Stimulated activated naive CD8-positive, alpha-beta T cell treated with anti-CD3 and anti-CD28 coated beads, Interleukin-15, amount 100 ng/mL, for 72 hours (primary cell): ENCODE data around the gene LSM3.
"Not testable (repeated sequence)": the region's sequence is repeated elsewhere in the genome, so short reads cannot be mapped to it uniquely, and the experiment has no call there.

Source experiments
- ATAC-seq: fragments of 150-1000 bp; cut with Tn5 transposase; 2 replicates; pipeline ENCODE4 v1.10.0; 2021; ENCODE audit warnings: mild to moderate bottlenecking, moderate library complexity
- DNase-seq, 2 donors: peaks; one replicate each; pipeline ENCODE4 v3.0.0; 2021 to 2022
- H3K27ac Mint-ChIP-seq, 2 donors: one replicate each; pipeline ENCODE4 v1.8.0; 2022; ENCODE audit warnings: mild to moderate bottlenecking in 2 of 2, mixed read lengths in 2 of 2, moderate library complexity in 2 of 2
- H3K27me3 Mint-ChIP-seq: one replicate; pipeline ENCODE4 v1.8.0; 2022; ENCODE audit warnings: mixed read lengths
- H3K4me1 Mint-ChIP-seq: one replicate; pipeline ENCODE4 v1.8.0; 2022; ENCODE audit warnings: mild to moderate bottlenecking, mixed read lengths
- H3K4me3 Mint-ChIP-seq, 2 donors: one replicate each; pipeline ENCODE4 v1.8.0; 2022; ENCODE audit warnings: mild to moderate bottlenecking in 2 of 2, mixed read lengths in 2 of 2, moderate library complexity in 1 of 2
- H3K9me3 Mint-ChIP-seq, 2 donors: one replicate each; pipeline ENCODE4 v1.8.0; 2022; ENCODE audit warnings: mixed read lengths in 2 of 2

Gene LSM3

GRCh38 chr3:14212032-14212431 lies 33.4 kb downstream of the LSM3 start:
- DNase-seq (no peak), ATAC-seq (no peak)
- no peaks in the 10 kb centered on the region for H3K9me3 Mint-ChIP-seq
- no peaks in the 10 kb centered on the region for H3K4me1 Mint-ChIP-seq
- no peaks in the 10 kb centered on the region for H3K27me3 Mint-ChIP-seq
- H3K27ac Mint-ChIP-seq, result no peak overlapping the region
- H3K4me3 Mint-ChIP-seq, result no peak overlapping the region

- Mint-ChIP-seq H3K4me3 (no peak overlapping the region), H3K27ac (no peak overlapping the region), H3K4me1 (no peaks in the 10 kb centered on the region), H3K9me3 (no peaks in the 10 kb centered on the region), H3K27me3 (no peaks in the 10 kb centered on the region)
- no peak for ATAC-seq
- DNase-seq, result no peak
Measured at GRCh38 chr3:14213066-14213774, 34.6 kb downstream of the LSM3 start.

DNA sequence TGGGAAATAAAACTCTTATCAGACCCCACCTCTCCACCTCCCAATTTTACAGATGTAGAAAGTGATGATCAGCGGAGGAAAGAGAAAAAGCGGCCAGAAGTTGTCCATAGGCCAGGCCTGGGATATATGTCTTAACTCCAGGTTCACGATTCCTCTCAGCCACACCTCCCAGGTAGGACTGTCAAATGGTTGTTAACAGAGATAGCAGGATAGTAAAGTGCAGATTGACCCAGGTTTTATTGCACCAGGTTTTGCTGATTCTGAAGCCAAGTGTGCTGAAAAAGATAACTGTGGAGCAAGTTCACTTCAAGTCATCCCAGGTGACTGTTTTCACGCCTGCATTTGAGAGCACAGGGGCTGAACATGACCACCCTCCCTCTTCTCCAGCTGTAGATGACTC lies 36.1 kb downstream of the LSM3 start:
- peaks cover 0 to 2% of the 10 kb centered on the region in 2 donors for H3K9me3 Mint-ChIP-seq
- ATAC-seq, result no peak

DNA sequence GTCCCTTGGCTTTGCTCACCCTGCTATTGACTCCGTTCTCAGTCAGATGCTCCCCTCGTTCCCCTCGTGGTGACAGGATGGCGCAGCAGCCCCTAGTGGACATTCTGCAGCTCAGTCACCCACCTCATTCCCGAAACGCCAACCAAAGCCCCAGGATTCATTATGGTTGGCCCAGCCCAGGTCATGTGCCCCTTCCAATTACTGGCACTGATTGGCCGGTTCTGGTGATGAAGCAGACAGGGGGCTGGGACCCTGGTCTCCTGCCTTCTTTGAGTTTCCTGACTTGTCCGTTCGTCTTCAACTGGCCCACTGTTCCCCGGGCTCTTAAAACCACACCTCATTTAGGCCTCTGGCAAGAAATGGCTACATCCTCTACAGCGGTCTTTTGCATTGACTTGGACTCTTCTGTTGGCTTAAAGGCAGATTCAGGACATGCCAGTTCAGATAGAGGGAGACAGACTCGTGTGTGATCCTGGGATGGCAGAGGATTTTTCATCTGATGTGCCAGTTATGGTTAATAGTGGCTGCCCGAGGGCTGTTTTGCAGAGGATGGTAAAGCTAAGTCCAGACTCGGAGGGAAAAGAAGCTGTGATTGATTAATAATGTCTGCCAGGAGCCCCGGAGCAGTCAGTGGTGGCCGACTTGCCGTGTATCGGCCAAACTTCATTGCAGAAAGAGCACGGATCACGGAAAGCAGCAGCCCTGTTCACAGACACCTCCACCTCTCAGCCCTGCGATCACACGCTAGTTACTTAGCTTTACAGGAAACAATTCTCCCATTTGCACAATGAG lies 37.8 kb downstream of the LSM3 start:
- Mint-ChIP-seq H3K4me3 (peak overlapping the region in 1 of 2 donors; percentile 9), H3K9me3 (peaks cover 6 to 7% of the 10 kb centered on the region in 2 donors), H3K4me1 (no peaks in the 10 kb centered on the region), H3K27me3 (no peaks in the 10 kb centered on the region), H3K27ac (peak overlapping the region in 1 of 2 donors; percentile 7)
- DNase-seq (peak in 1 of 2 donors; percentile 20), ATAC-seq (peak; percentile 66)

More for the DNA sequence above, 36.1 kb downstream of the LSM3 start:
- no peaks in the 10 kb centered on the region for H3K4me1 Mint-ChIP-seq
- H3K27me3 Mint-ChIP-seq, result no peaks in the 10 kb centered on the region
- H3K4me3 Mint-ChIP-seq, result no peak overlapping the region
- H3K27ac Mint-ChIP-seq, result no peak overlapping the region
- DNase-seq, result no peak

GRCh38 chr3:14218355-14218754 lies 39.7 kb downstream of the LSM3 start:
- Mint-ChIP-seq H3K9me3 (peaks cover 17 to 18% of the 10 kb centered on the region in 2 donors), H3K27me3 (no peaks in the 10 kb centered on the region)

DNA sequence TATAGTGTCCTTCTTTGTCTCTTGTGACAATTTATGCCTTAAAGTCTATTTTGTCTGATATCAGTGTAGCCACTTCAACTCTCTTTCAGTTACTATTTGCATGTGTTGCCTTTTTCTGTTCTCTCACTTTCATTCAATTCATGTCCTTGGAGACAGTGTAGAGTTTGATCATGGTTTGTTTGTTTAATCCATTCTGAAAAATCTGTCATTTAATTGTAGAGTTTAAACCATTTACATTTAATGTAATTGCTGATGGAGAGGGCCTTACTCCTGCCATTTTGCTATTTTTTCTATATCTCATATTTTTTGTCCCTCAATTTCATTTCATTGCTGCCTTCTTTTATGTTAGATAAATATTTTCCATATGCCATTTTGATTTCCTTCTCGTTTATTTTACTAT lies 42.3 kb downstream of the LSM3 start:
- Mint-ChIP-seq H3K4me3 (no peak overlapping the region), H3K27me3 (peaks cover 15% of the 10 kb centered on the region), H3K9me3 (peaks cover 17 to 18% of the 10 kb centered on the region in 2 donors), H3K27ac (no peak overlapping the region), H3K4me1 (no peaks in the 10 kb centered on the region)
- DNase-seq (no peak), ATAC-seq (no peak)

More at GRCh38 chr3:14218355-14218754, 39.7 kb downstream of the LSM3 start:
- DNase-seq, result no peak
- Mint-ChIP-seq H3K27ac (no peak overlapping the region), H3K4me1 (no peaks in the 10 kb centered on the region), H3K4me3 (no peak overlapping the region)
- ATAC-seq, result no peak

- no peak overlapping the region for H3K27ac Mint-ChIP-seq
- no peak for DNase-seq
- no peak overlapping the region for H3K4me3 Mint-ChIP-seq
- no peaks in the 10 kb centered on the region for H3K4me1 Mint-ChIP-seq
- no peak for ATAC-seq
- H3K9me3 Mint-ChIP-seq, result peaks cover 17 to 18% of the 10 kb centered on the region in 2 donors
- H3K27me3 Mint-ChIP-seq, result peaks cover 15% of the 10 kb centered on the region
Measured at GRCh38 chr3:14221902-14222301, 43.3 kb downstream of the LSM3 start.

- DNase-seq (no peak), ATAC-seq (no peak)
- no peak overlapping the region for H3K4me3 Mint-ChIP-seq
- no peaks in the 10 kb centered on the region for H3K4me1 Mint-ChIP-seq
- H3K27me3 Mint-ChIP-seq, result peaks cover 15% of the 10 kb centered on the region
- H3K9me3 Mint-ChIP-seq, result peaks cover 17 to 18% of the 10 kb centered on the region in 2 donors
- no peak overlapping the region for H3K27ac Mint-ChIP-seq
Measured at GRCh38 chr3:14222457-14222856, 43.8 kb downstream of the LSM3 start.

DNA sequence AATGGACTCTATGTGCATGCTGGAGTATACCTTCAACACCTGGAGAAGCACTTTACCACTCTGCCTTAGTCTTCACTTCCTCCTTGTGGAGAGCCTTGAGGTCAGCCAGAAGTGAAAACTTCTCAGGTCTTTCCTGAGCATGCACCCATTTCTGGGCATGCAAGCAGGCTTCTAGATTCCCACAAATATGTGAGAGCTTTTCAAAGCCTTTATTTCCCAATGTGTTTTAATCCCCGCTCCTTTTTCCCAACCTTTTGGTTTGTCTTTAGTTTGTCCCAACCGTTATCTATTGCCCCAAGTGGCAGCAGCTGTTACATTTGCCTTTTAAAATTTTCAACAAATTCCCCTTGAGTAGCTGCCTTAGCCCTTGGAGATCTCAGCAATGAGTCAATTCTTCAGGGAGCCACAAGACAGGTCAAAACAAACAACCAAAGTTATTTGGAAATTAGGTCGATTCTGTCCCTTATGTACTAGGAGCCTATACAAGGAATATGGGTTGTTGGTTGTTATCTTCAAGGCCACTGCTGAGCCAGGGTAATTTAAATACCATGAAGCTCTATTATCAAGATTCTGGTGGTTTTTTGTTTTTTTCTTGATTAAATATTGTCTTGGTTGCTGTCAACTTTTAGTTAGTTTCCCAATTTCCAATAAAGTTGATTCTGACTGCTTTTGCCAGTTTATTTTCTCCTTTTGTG lies 44.4 kb downstream of the LSM3 start:
- Mint-ChIP-seq H3K9me3 (peaks cover 17 to 18% of the 10 kb centered on the region in 2 donors), H3K27ac (no peak overlapping the region), H3K27me3 (peaks cover 15% of the 10 kb centered on the region), H3K4me1 (no peaks in the 10 kb centered on the region), H3K4me3 (no peak overlapping the region)
- no peak for ATAC-seq
- no peak for DNase-seq

DNA sequence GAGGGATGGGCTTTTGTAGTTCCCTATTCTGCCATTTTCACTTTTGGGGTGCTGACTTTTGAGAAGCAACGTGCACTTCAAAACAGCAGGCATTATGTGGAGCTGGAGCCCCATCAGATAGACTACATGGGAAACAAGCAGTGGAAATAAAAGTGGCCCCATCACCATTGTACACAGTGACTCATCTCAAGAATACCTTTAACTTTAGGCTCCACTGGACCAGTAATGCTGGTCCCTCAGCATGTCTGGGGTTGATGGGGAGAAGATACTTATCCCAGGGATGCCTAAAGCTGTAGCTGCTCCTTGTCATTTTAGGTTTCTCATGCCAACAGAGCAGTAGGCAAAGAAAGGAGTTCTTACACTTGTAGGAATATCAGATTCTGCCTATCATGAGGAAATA lies 45.0 kb downstream of the LSM3 start:
- H3K4me3 Mint-ChIP-seq, result no peak overlapping the region

DNA sequence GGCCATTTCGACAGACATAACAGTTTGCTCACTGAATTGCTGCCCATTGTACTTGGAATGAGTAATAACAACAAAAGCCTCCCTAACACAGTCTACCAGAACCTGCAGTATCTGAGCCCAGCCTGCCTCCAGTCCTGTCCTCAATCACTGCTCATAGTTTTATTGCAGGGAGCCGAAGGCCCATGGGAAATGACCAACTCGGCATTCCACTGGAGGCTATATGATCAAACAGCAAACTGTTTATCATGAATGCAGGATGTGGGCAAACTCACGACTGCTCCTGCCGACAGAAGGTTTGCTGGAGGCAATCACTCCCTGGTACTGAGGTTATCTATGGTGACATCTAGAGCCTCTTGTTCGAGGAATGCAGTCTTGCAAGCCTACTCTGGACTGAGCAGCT lies 46.3 kb downstream of the LSM3 start:
- H3K9me3 Mint-ChIP-seq, result peaks cover 15 to 17% of the 10 kb centered on the region in 2 donors
- H3K4me1 Mint-ChIP-seq, result no peaks in the 10 kb centered on the region
- H3K27ac Mint-ChIP-seq, result no peak overlapping the region
- H3K4me3 Mint-ChIP-seq, result no peak overlapping the region
- ATAC-seq (no peak), DNase-seq (no peak)
- peaks cover 15% of the 10 kb centered on the region for H3K27me3 Mint-ChIP-seq

More for the DNA sequence above, 45.0 kb downstream of the LSM3 start:
- Mint-ChIP-seq H3K27me3 (peaks cover 15% of the 10 kb centered on the region), H3K9me3 (peaks cover 17 to 18% of the 10 kb centered on the region in 2 donors), H3K27ac (no peak overlapping the region), H3K4me1 (no peaks in the 10 kb centered on the region)
- no peak for ATAC-seq
- no peak for DNase-seq

GRCh38 chr3:14225421-14225820 lies 46.8 kb downstream of the LSM3 start:
- H3K27me3 Mint-ChIP-seq, result peaks cover 15% of the 10 kb centered on the region
- no peak overlapping the region for H3K27ac Mint-ChIP-seq
- no peak overlapping the region for H3K4me3 Mint-ChIP-seq
- peaks cover 11 to 17% of the 10 kb centered on the region in 2 donors for H3K9me3 Mint-ChIP-seq
- H3K4me1 Mint-ChIP-seq, result no peaks in the 10 kb centered on the region
- ATAC-seq (no peak), DNase-seq (no peak)

DNA sequence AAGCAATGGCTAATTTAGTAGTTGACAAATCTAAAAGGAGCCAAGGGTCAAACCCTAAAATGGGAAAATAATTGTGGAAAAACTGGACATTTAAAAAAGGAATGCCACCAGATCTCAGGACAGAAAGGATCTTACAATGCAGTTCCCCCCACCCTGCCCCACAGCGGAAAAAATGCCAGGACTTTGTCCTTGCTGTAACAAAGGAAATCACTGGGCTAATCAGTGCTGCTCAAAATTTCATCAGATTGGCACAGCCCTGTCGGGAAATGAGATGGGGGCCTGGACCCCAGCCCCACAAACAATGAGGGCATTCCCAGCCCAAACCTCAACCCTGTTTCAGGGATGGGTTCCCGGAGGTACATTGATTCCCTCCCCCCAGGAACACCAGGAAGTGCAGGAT lies 47.7 kb downstream of the LSM3 start:
- Mint-ChIP-seq H3K27me3 (peaks cover 23% of the 10 kb centered on the region), H3K9me3 (peaks cover 11% of the 10 kb centered on the region in 2 donors)
- DNase-seq, ATAC-seq, H3K4me3 Mint-ChIP-seq, H3K4me1 Mint-ChIP-seq, H3K27ac Mint-ChIP-seq: not testable (repeated sequence)

- no peak for ATAC-seq
- no peak overlapping the region for H3K27ac Mint-ChIP-seq
- no peak overlapping the region for H3K4me3 Mint-ChIP-seq
- peaks cover 4% of the 10 kb centered on the region for H3K4me1 Mint-ChIP-seq
- DNase-seq, result no peak
- H3K27me3 Mint-ChIP-seq, result peaks cover 38% of the 10 kb centered on the region
- H3K9me3 Mint-ChIP-seq, result peaks cover 0 to 4% of the 10 kb centered on the region in 2 donors
Measured at GRCh38 chr3:14227856-14228255, 49.2 kb downstream of the LSM3 start.

DNA sequence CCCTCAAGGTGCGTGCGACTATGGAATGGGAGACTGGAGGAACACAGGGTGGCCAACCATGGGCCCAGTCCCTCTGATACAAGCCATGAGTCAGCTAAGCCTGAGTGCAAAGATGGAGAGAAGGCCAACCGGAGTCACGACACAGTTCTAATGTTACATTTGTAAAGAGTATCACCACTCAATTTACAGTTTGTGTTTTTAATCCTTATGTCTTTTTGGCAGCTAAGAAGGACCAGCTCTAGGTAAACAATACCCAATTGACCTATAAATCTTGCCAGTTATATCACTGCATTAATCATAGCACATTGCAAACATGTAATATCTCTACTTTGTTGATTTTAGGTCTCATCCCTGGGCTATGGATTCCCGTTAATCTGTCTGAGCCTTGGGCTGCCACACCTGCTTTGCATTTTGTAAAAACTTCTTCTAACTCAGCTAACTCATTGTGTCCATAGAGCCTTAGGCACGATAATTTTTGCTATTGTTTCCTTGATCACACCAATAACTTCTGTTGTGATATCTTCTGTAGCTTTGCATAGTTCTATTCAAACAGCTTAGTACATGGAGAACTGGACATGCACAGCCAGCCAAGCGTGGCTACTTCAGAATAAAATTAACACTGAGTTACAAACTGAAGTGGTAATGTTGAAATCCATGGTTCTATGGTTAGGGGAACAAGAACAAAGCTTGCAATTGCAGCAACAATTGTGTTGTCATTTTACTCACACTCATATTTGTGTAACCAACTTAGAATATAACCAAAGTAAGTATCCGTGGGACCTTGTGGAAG lies 50.3 kb downstream of the LSM3 start:
- Mint-ChIP-seq H3K4me1 (peaks cover 8% of the 10 kb centered on the region), H3K4me3 (no peak overlapping the region), H3K9me3 (peaks cover 5 to 14% of the 10 kb centered on the region in 2 donors), H3K27ac (no peak overlapping the region), H3K27me3 (peaks cover 48% of the 10 kb centered on the region)
- ATAC-seq (no peak), DNase-seq (no peak)
